HG03159 (cell line): ENCODE measurements around the gene TNP1.

Source experiments
- ATAC-seq: cut with Tn5 transposase; IDR thresholded peaks from one replicate; pipeline ENCODE4 v1.9.1; 2021; ENCODE audit warnings: mild to moderate bottlenecking, moderate library complexity; ENCODE audit not compliant: unreplicated experiment

Gene TNP1

GRCh38 chr2:216859944-216860343 lies at the start of gene TNP1:
TNP1 (minus strand) TSS chr2:216860064; CDS start chr2:216860034, 30 bp downstream.
- no peak for ATAC-seq

- no peak for ATAC-seq
Observed at GRCh38 chr2:216908300-216908699, 48.4 kb upstream of the TNP1 start.

- no peak for ATAC-seq
Observed at GRCh38 chr2:216905649-216906329, 45.9 kb upstream of the TNP1 start.

- no peak for ATAC-seq
Observed at GRCh38 chr2:216904974-216905373, 45.1 kb upstream of the TNP1 start.

- no peak for ATAC-seq
Observed at GRCh38 chr2:216904554-216904953, 44.7 kb upstream of the TNP1 start.

- no peak for ATAC-seq
Observed at GRCh38 chr2:216903470-216903869, 43.6 kb upstream of the TNP1 start.

- ATAC-seq: no peak
Observed at GRCh38 chr2:216901273-216901672, 41.4 kb upstream of the TNP1 start.

- ATAC-seq: no peak
Observed at GRCh38 chr2:216900406-216900805, 40.5 kb upstream of the TNP1 start.

GRCh38 chr2:216897561-216898203 lies 37.8 kb upstream of the TNP1 start:
- no peak for ATAC-seq

GRCh38 chr2:216890138-216890537 lies 30.3 kb upstream of the TNP1 start:
- no peak for ATAC-seq

- no peak for ATAC-seq
Observed at GRCh38 chr2:216888887-216889622, 29.2 kb upstream of the TNP1 start.

GRCh38 chr2:216888081-216888480 lies 28.2 kb upstream of the TNP1 start:
- no peak for ATAC-seq

- ATAC-seq: no peak
Observed at GRCh38 chr2:216887138-216887537, 27.3 kb upstream of the TNP1 start.

- ATAC-seq: no peak
Observed at GRCh38 chr2:216885117-216885553, 25.3 kb upstream of the TNP1 start.

- ATAC-seq: no peak
Observed at GRCh38 chr2:216884347-216884746, 24.5 kb upstream of the TNP1 start.

- no peak for ATAC-seq
Observed at GRCh38 chr2:216882876-216883275, 23.0 kb upstream of the TNP1 start.

- no peak for ATAC-seq
Observed at GRCh38 chr2:216881411-216881810, 21.5 kb upstream of the TNP1 start.

GRCh38 chr2:216880509-216881184 lies 20.8 kb upstream of the TNP1 start:
- no peak for ATAC-seq

- no peak for ATAC-seq
Observed at GRCh38 chr2:216879727-216880508, 20.1 kb upstream of the TNP1 start.

GRCh38 chr2:216878072-216878471 lies 18.2 kb upstream of the TNP1 start:
- no peak for ATAC-seq

GRCh38 chr2:216877085-216877484 lies 17.2 kb upstream of the TNP1 start:
- no peak for ATAC-seq
